ENCODE data around the gene ANKS1A.
A peak's percentile ranks its signal among the peaks of the same experiment; 100 is the strongest.
"Not testable (repeated sequence)": the region's sequence is repeated elsewhere in the genome, so short reads cannot be mapped to it uniquely, and the experiment has no call there.

Gene ANKS1A

GRCh38 chr6:34964564-34964963, 75.5 kb downstream of the ANKS1A start:
- no peak for DNase-seq

GRCh38 chr6:34967461-34967860, 78.4 kb downstream of the ANKS1A start:
- no peak for DNase-seq

GRCh38 chr6:34969662-34970265, 80.7 kb downstream of the ANKS1A start:
- DNase-seq = no peak

- no peak for DNase-seq
Observed at GRCh38 chr6:34970488-34970887, 81.4 kb downstream of the ANKS1A start.

GRCh38 chr6:34970957-34971356, 81.9 kb downstream of the ANKS1A start:
- no peak for DNase-seq

GRCh38 chr6:34973547-34974248, 84.6 kb downstream of the ANKS1A start:
- no peak for DNase-seq

GRCh38 chr6:34974249-34974642, 85.2 kb downstream of the ANKS1A start:
- no peak for DNase-seq

- DNase-seq = no peak
Observed at GRCh38 chr6:34976239-34976638, 87.2 kb downstream of the ANKS1A start.

GRCh38 chr6:34979218-34979617, 90.2 kb downstream of the ANKS1A start:
- no peak for DNase-seq

GRCh38 chr6:34979994-34980393, 90.9 kb downstream of the ANKS1A start:
- DNase-seq = no peak

- no peak for DNase-seq
Observed at GRCh38 chr6:34981366-34981765, 92.3 kb downstream of the ANKS1A start.

- no peak for DNase-seq
Observed at GRCh38 chr6:34981951-34982350, 92.9 kb downstream of the ANKS1A start.

GRCh38 chr6:34982424-34982852, 93.4 kb downstream of the ANKS1A start:
- peak; percentile 20 for DNase-seq

- DNase-seq = no peak
Observed at GRCh38 chr6:34984416-34984815, 95.4 kb downstream of the ANKS1A start.

GRCh38 chr6:34985236-34985635, 96.2 kb downstream of the ANKS1A start:
- no peak for DNase-seq

GRCh38 chr6:34986845-34987246, 97.8 kb downstream of the ANKS1A start:
- DNase-seq = peak; percentile 83

- no peak for DNase-seq
Observed at GRCh38 chr6:34987506-34987905, 98.5 kb downstream of the ANKS1A start.

GRCh38 chr6:34990971-34991560, 102.0 kb downstream of the ANKS1A start:
- no peak for DNase-seq

GRCh38 chr6:34992376-34992775, 103.3 kb downstream of the ANKS1A start:
- peak; percentile 92 for DNase-seq

- DNase-seq = no peak
Observed at GRCh38 chr6:34993213-34993612, 104.2 kb downstream of the ANKS1A start.

GRCh38 chr6:34994693-34995092, 105.6 kb downstream of the ANKS1A start:
- DNase-seq = no peak

- not testable (repeated sequence) for DNase-seq
Observed at GRCh38 chr6:34998417-34998816, 109.4 kb downstream of the ANKS1A start.

- not testable (repeated sequence) for DNase-seq
Observed at GRCh38 chr6:34999153-34999552, 110.1 kb downstream of the ANKS1A start.

- not testable (repeated sequence) for DNase-seq
Observed at GRCh38 chr6:34999962-35000361, 110.9 kb downstream of the ANKS1A start.

All from COR-L47 (cell line).